HG02798 (cell line): ENCODE results near the gene MYO3B.
"Not testable (repeated sequence)": the region's sequence is repeated elsewhere in the genome, so short reads cannot be mapped to it uniquely, and the experiment has no call there.

ENCODE experiments used
- ATAC-seq: cut with Tn5 transposase; IDR thresholded peaks from one replicate; pipeline ENCODE4 v1.9.1; 2021; ENCODE audit warnings: mild to moderate bottlenecking; ENCODE audit not compliant: unreplicated experiment, poor library complexity

The MYO3B gene

GRCh38 chr2:170254293-170254732, 76.4 kb downstream of the MYO3B start:
- ATAC-seq, result no peak

- ATAC-seq, result no peak
Observed at GRCh38 chr2:170255137-170255536, 77.2 kb downstream of the MYO3B start.

GRCh38 chr2:170255971-170256370, 78.0 kb downstream of the MYO3B start:
- ATAC-seq, result no peak

DNA sequence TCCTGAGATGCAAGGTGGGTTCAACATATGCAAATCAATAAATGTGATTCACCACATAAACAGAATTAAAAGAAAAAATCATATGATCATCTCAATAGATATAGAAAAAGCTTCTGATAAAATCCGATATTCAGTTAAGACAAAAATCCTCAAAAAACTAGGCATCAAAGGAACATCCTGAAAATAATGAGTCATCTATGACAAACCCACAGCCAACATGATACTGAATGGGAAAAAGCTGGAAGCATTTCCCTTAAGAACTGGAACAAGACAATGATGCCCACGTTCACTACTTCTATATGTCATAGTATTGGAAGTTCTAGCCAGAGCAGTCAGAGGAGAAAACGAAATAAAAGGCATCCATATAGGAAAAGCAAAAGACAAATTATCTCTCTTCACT, 80.4 kb downstream of the MYO3B start:
- no peak for ATAC-seq

GRCh38 chr2:170260188-170260587, 82.2 kb downstream of the MYO3B start:
- no peak for ATAC-seq

DNA sequence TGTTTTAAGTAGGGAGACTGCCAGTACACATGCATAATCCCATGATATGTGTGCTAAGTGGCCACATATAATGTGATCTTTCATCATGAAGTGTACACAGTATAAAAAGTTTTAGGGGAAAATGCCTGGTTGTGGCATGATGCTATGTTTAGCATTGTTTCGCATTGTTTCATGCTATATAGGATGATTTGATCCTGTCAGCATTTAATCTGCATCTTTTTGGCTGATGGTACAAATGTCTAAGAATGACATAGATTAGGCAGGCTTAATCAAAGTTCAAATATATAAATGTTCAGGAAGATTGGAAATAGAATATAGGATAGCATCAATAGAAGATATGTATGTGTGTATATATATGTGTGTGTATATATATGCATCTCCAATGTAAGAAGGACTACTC, 83.6 kb downstream of the MYO3B start:
- no peak for ATAC-seq

- ATAC-seq, result no peak
Observed at GRCh38 chr2:170262343-170262742, 84.4 kb downstream of the MYO3B start.

GRCh38 chr2:170262806-170263205, 84.9 kb downstream of the MYO3B start:
- no peak for ATAC-seq

- not testable (repeated sequence) for ATAC-seq
Observed at GRCh38 chr2:170263728-170264521, 86.0 kb downstream of the MYO3B start.

GRCh38 chr2:170264522-170264860, 86.5 kb downstream of the MYO3B start:
- ATAC-seq, result no peak

DNA sequence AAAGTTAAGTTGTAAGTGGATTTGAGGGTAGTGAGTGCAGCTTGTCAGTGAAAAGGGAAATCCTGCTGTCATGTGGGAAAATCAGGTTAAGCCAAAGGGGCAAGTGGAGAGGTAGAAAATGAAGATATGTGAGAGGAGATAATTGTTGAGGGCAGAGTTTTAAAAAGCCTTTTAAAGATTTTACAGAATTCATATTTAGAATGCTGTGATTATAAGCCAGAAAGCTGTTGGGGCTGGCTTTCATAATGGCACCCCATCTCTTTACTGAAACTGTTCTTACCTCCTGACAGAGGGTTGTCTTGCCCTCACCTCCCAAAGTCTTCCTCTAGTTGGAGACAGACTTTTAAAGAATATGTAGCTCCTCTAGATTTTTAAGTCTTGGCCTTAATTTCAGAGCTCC, 86.9 kb downstream of the MYO3B start:
- no peak for ATAC-seq

DNA sequence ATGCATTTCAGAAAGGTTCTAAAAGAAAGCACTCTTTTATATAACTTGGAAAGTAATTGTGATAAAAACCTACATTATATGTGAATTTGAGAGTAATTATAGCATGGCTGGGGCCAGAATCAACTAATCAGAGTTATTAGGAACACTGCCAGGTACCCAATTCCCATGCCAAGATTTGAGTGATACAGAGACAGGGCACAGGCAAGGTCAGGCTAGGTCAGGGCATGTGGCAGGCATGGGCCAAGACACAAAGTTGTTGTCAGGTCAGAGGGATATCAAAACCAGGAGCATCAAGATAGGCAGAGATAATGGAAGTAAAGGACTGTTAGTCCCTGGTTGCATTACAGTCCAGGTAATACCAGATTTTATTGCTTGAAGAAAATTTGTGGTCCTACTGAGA, 87.4 kb downstream of the MYO3B start:
- no peak for ATAC-seq

DNA sequence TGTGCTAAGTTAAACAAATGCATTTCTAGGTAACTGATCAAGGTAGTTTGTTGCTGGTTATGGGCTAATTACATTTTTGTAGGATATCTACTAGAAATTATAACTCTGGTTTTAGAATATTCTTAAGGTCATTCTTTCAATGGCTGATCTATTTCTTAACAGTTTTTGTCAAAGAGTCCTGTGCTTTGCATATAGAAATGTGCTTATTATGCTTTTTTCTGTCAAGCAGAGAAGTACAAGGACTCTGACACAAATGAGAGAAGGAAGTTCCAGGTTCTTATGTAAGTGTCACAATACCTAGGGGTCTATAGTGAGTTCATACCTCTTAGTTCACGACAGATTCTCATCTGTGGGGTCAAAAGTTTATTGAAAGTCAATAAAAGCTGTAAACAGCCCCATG, 88.4 kb downstream of the MYO3B start:
- ATAC-seq, result no peak

DNA sequence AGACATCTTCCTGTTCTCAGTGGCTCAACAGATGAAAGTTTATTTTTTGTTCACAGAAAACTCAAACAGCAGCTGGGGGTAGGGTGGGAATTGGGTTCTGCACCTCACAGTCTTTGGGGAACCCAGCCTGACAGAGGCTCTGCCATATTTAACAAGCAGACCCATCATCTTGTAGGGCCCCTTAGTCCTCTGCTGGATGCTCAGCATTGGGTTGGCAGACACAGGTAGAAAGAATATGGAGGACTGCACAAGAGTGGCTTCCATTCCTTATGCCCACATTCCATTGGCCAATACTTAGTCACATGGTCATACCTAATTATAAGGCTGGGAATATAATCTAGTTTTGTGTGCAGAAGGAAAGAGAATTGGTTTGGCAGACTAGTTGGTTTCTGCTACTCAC, 89.1 kb downstream of the MYO3B start:
- ATAC-seq, result no peak

- ATAC-seq, result no peak
Observed at GRCh38 chr2:170270278-170270864, 92.4 kb downstream of the MYO3B start.

DNA sequence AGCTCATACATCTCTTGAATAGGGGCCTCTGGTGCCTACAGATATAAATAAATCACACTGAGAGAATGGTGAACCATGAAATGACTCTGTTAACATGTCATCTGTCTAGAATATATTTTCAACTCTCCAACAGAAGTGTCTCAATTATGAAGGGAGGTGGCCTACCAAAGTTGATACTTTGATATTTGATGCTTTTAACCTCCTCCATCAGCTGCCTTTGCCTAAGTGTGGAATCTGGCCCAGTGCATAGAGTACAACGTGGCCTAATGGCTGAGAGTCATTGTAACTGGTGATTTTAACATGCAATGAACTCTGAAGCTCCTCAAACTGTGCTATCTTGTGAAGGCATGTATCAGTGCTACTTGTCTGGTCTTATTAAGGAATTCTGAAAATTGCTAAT, 93.4 kb downstream of the MYO3B start:
- no peak for ATAC-seq

DNA sequence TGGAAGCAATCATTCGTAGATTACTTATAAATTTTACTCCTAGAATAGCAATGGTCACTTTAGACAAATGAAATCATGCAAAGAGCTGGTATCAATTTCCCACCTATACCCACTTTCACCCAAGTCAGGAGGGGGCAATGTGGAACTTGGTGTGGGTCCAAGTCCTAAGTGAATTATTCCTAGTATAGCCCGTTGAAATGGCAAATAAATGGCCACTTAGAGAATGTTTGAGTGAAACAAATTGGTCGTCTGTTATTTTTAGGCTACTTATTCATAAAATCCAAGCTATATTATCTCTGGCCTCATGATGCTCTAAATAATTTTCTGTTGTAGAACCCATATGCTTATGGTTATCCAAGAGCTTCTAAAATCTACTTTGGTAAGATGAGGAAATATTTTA, 98.1 kb downstream of the MYO3B start:
- ATAC-seq, result no peak

- ATAC-seq, result no peak
Observed at GRCh38 chr2:170276925-170277629, 99.1 kb downstream of the MYO3B start.

- no peak for ATAC-seq
Observed at GRCh38 chr2:170277951-170278350, 100.0 kb downstream of the MYO3B start.

GRCh38 chr2:170279615-170280014, 101.7 kb downstream of the MYO3B start:
- ATAC-seq, result not testable (repeated sequence)

DNA sequence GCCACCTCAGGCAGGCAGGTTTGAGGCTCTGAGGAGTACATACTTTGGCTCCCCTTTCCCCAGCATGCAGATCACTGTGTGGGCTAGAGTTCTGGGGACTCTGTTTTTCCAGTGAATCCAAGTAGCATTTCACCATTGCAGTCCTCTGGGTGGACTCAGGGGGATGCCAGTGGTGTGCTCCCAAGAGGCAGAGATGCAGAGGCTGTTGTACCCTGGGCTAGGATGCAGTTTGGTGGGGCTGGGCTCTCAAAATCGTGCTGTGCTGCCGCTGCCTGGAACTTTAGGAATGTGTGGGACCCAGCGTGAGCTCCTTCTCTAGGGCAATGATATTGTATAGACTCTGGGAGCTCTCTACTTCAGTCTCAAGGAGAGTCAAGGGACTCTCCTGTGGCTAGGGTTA, 104.9 kb downstream of the MYO3B start:
- no peak for ATAC-seq

DNA sequence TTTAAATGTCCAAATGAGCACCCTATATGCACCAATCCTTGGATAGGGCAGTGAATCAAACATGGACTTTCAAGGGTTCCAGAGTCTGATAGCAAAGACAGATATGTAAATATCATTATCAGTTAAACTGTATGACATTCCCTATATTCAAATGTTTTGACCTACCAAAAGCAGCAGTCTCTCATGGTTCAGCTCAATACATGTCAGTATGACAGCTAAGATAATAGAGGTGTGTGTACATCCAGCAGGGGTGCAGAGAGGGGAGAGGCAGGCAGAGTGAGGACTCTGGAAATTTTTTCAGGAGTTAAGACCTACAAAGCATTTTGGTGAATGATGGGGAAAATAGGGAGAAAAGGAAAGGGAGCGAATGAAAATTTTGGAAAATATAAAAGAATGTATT, 106.3 kb downstream of the MYO3B start:
- no peak for ATAC-seq
